HCT116 (cell line): Measurements from ENCODE around the gene BABAM2. TPM values are rescaled to one million over a fixed set of nuclear protein-coding genes. Genes with fewer than 3 reads are reported as not detected.

Source experiments
- ATAC-seq: fragments of 200-7000 bp; cut with Tn5 transposase; 2 replicates; pipeline ENCODE4 v1.9.1; 2020; ENCODE audit warnings: mild to moderate bottlenecking, moderate library complexity
- BruUV-seq: library from RNA; stranded (reverse); fragments of 400-500 nt; replicated peaks from 2 replicates; lab custom pipeline; 2021; lab: Mats Ljungman, UMichigan
- CTCF ChIA-PET: fragments of 300-600 bp; sonication (Branson Sonifier 250); formaldehyde crosslinking; loops from one replicate; lab custom pipeline; 2021; ENCODE audit warnings: antibody characterized with exemption; lab: Charles Lee
- POLR2A ChIA-PET: fragments of 300-600, 350-600 bp; sonication (Branson Sonifier 250); formaldehyde crosslinking; loops from one replicate; lab custom pipeline; 2021; ENCODE audit warnings: antibody characterized with exemption; lab: Charles Lee
- RAD21 ChIA-PET, 2 experiments: fragments of 300-600 bp; sonication (Branson Sonifier 250); formaldehyde crosslinking; loops; one replicate each; lab custom pipeline; 2023; ENCODE audit warnings: low total read pairs in 2 of 2; ENCODE audit not compliant: uncharacterized antibody in 2 of 2, unreplicated experiment in 2 of 2, low non-redundant PET in 1 of 2; lab: Charles Lee
- DNase-seq: peaks from one replicate; pipeline ENCODE4 v3.0.0-alpha.2; 2010; ENCODE audit warnings: low read depth, low spot score
- H2AFZ ChIP-seq: fragments of 200-600 bp; shearing (Covaris generic), sonication (generic); 2 replicates; pipeline ENCODE4 v1.6.1; 2017; ENCODE audit warnings: low read depth, mixed run types, mixed read lengths, antibody characterized with exemption, low read length; ENCODE audit not compliant: poor library complexity, severe bottlenecking
- H3K27ac ChIP-seq: 2 replicates; pipeline ENCODE4 v1.5.1; 2012; ENCODE audit warnings: low read depth, low read length
- H3K27me3 ChIP-seq: fragments of 200-600 bp; sonication (generic); 2 replicates; pipeline ENCODE4 v1.6.1; 2016; ENCODE audit warnings: mixed run types, low read length, mixed read lengths; ENCODE audit not compliant: insufficient read depth
- H3K36me3 ChIP-seq, 2 experiments: fragments of 200-500 bp in 1 of 2; fragments of 200-600 bp in 1 of 2; sonication (Bioruptor generic) in 1 of 2; sonication (generic) in 1 of 2; 2 replicates each; pipeline versions ENCODE4 v1.5.1 to v1.6.1; 2014 to 2016; ENCODE audit warnings: low read length in 2 of 2, inconsistent platforms in 1 of 2, mixed read lengths in 1 of 2, mixed run types in 1 of 2; ENCODE audit not compliant: insufficient read depth in 2 of 2, control insufficient read depth in 1 of 2
- H3K4me1 ChIP-seq, 2 experiments: fragments of 200-600 bp in 1 of 2; sonication (generic) in 1 of 2; 2 replicates each; pipeline versions ENCODE4 v1.5.1 to v1.6.1; 2012 to 2017; ENCODE audit warnings: low read length in 2 of 2, inconsistent platforms in 1 of 2, mild to moderate bottlenecking in 1 of 2, mixed read lengths in 1 of 2, mixed run types in 1 of 2, moderate library complexity in 1 of 2; ENCODE audit not compliant: insufficient read depth in 2 of 2, control insufficient read depth in 1 of 2
- H3K4me2 ChIP-seq: fragments of 200-600 bp; sonication (generic); 2 replicates; pipeline ENCODE4 v1.6.1; 2017; ENCODE audit warnings: mixed run types, low read length, mixed read lengths
- H3K4me3 ChIP-seq, 2 experiments: fragments of 200-600 bp in 1 of 2; sonication (generic) in 1 of 2; replicated peaks in 1 of 2; 2 replicates each; pipeline ENCODE4 v1.5.1; 2011 to 2016; ENCODE audit warnings: low read length in 2 of 2, control low read depth in 1 of 2, low read depth in 1 of 2, mild to moderate bottlenecking in 1 of 2, mixed read lengths in 1 of 2, mixed run types in 1 of 2
- H3K79me2 ChIP-seq: fragments of 200-600 bp; sonication (generic); 2 replicates; pipeline ENCODE4 v1.6.1; 2017; ENCODE audit warnings: mild to moderate bottlenecking, mixed run types, low read length, moderate library complexity, mixed read lengths; ENCODE audit not compliant: insufficient read depth
- H3K9ac ChIP-seq: fragments of 200-600 bp; sonication (generic); 2 replicates; pipeline ENCODE4 v1.6.1; 2016; ENCODE audit warnings: low read length, mixed read lengths
- H3K9me2 ChIP-seq: fragments of 200-600 bp; sonication (generic), shearing (Covaris generic); 2 replicates; pipeline ENCODE4 v1.6.1; 2017; ENCODE audit warnings: mixed run types, mild to moderate bottlenecking, moderate library complexity; ENCODE audit not compliant: insufficient read depth
- H3K9me3 ChIP-seq, 2 experiments: fragments of 200-500 bp in 1 of 2; fragments of 200-600 bp in 1 of 2; sonication (Bioruptor generic) in 1 of 2; sonication (generic) in 1 of 2; 2 replicates each; pipeline ENCODE4 v1.6.1; 2014 to 2017; ENCODE audit warnings: low read length in 2 of 2, mixed read lengths in 2 of 2, inconsistent platforms in 1 of 2, low read depth in 1 of 2, mild to moderate bottlenecking in 1 of 2, mixed run types in 1 of 2, moderate library complexity in 1 of 2; ENCODE audit not compliant: control insufficient read depth in 1 of 2, insufficient read depth in 1 of 2
- H4K20me1 ChIP-seq: fragments of 200-600 bp; sonication (generic), shearing (Covaris generic); 2 replicates; pipeline ENCODE4 v1.6.1; 2017; ENCODE audit warnings: mixed run types, mild to moderate bottlenecking, moderate library complexity; ENCODE audit not compliant: insufficient read depth
- ATF3 ChIP-seq: IDR thresholded peaks from 2 replicates; pipeline ENCODE4 v1.6.1; 2012
- CEBPB ChIP-seq: IDR thresholded peaks from 2 replicates; pipeline ENCODE4 v1.6.1; 2012; ENCODE audit warnings: low read depth
- EGR1 ChIP-seq: IDR thresholded peaks from 2 replicates; pipeline ENCODE4 v1.6.1; 2012; ENCODE audit warnings: low read depth
- ELF1 ChIP-seq: IDR thresholded peaks from 2 replicates; pipeline ENCODE4 v1.6.1; 2012; ENCODE audit warnings: low read depth, borderline replicate concordance
- EZH2 ChIP-seq: fragments of 200-600 bp; sonication (generic); IDR thresholded peaks from 2 replicates; pipeline ENCODE4 v1.6.1; 2017; ENCODE audit warnings: antibody characterized with exemption, mixed run types
- EZH2phosphoT487 ChIP-seq: fragments of 200-600 bp; IDR thresholded peaks from 2 replicates; pipeline ENCODE4 v1.6.1; 2018; ENCODE audit warnings: antibody characterized with exemption, borderline replicate concordance
- FOSL1 ChIP-seq: IDR thresholded peaks from 2 replicates; pipeline ENCODE4 v1.6.1; 2012; ENCODE audit warnings: low read depth
- JUND ChIP-seq: IDR thresholded peaks from 2 replicates; pipeline ENCODE4 v1.6.1; 2012
- POLR2A ChIP-seq: IDR thresholded peaks from 2 replicates; pipeline ENCODE4 v1.7.0; 2011; ENCODE audit warnings: borderline replicate concordance; ENCODE audit not compliant: insufficient read depth, insufficient read length; ENCODE audit errors: extremely low read depth
- POLR2AphosphoS5 ChIP-seq: IDR thresholded peaks from 2 replicates; pipeline ENCODE4 v1.6.1; 2011; ENCODE audit warnings: mild to moderate bottlenecking, low read depth, low read length, moderate library complexity
- RAD21 ChIP-seq: IDR thresholded peaks from 2 replicates; pipeline ENCODE4 v1.6.1; 2012; ENCODE audit warnings: low read depth, mild to moderate bottlenecking
- REST ChIP-seq: IDR thresholded peaks from 2 replicates; pipeline ENCODE4 v1.6.1; 2012; ENCODE audit warnings: low read depth
- SIN3A ChIP-seq: IDR thresholded peaks from 2 replicates; pipeline ENCODE4 v1.6.1; 2012; ENCODE audit warnings: low read depth
- SP1 ChIP-seq: IDR thresholded peaks from 2 replicates; pipeline ENCODE4 v1.6.1; 2012; ENCODE audit warnings: low read depth
- SRF ChIP-seq: IDR thresholded peaks from 2 replicates; pipeline ENCODE4 v1.6.1; 2012; ENCODE audit warnings: low read depth
- TCF7L2 ChIP-seq: IDR thresholded peaks from 2 replicates; pipeline ENCODE4 v1.7.0; 2011; ENCODE audit warnings: borderline replicate concordance, inconsistent platforms; ENCODE audit not compliant: insufficient read depth, insufficient read length; ENCODE audit errors: extremely low read depth
- YY1 ChIP-seq: IDR thresholded peaks from 2 replicates; pipeline ENCODE4 v1.6.1; 2011; ENCODE audit warnings: low read length, low read depth, moderate library complexity, mild to moderate bottlenecking; ENCODE audit not compliant: insufficient replicate concordance; ENCODE audit errors: extremely low read depth
- ZBTB33 ChIP-seq: IDR thresholded peaks from 2 replicates; pipeline ENCODE4 v1.6.1; 2011; ENCODE audit warnings: mild to moderate bottlenecking, low read length, moderate library complexity; ENCODE audit not compliant: insufficient replicate concordance; ENCODE audit errors: extremely low read depth
- ZNF274 ChIP-seq: fragments of 200-500 bp; sonication (Bioruptor generic); IDR thresholded peaks from 2 replicates; pipeline ENCODE4 v1.6.1; 2014; ENCODE audit warnings: mild to moderate bottlenecking, low read depth, low read length, inconsistent platforms
- intact Hi-C: fragments of 100-400 bp; cut with micrococcal nuclease; formaldehyde crosslinking; loops from 2 replicates; pipeline ENCODE4 v1.10.0; 2022
- total RNA-seq: library from RNA; stranded (reverse); gene quantifications from one replicate; pipeline ENCODE4 v1.2.1, GENCODE V29; 2021; ENCODE audit not compliant: unreplicated experiment

The BABAM2 gene
- total RNA-seq, 1 experiment from 2014 or later: 23.8 TPM

GRCh38 chr2:28188436-28188835, 297.9 kb downstream of the BABAM2 start:
- Histone ChIP-seq H3K27me3 (no peaks in the 10 kb centered on the region), H4K20me1 (no peaks in the 10 kb centered on the region), H3K27ac (no peak overlapping the region), H3K36me3 (no peaks in the 10 kb centered on the region), H2AFZ (no peak overlapping the region), H3K4me3 (no peak overlapping the region), H3K4me1 (no peaks in the 10 kb centered on the region), H3K9me3 (no peaks in the 10 kb centered on the region), H3K4me2 (no peak overlapping the region), H3K9me2 (no peaks in the 10 kb centered on the region), H3K9ac (no peak overlapping the region)
- no peak for ATAC-seq
- BruUV-seq: no TSS peak
- ChIA-PET POLR2A (no interaction called here), RAD21 (no interaction called here)
- no peak for TF ChIP-seq RAD21
- no peak for TF ChIP-seq JUND
- no peak for TF ChIP-seq TCF7L2
- TF ChIP-seq FOSL1: no peak
- no peak for TF ChIP-seq YY1
- TF ChIP-seq EZH2: no peak
- no peak for TF ChIP-seq POLR2AphosphoS5
- TF ChIP-seq ZNF274: no peak
- TF ChIP-seq REST: no peak
- TF ChIP-seq CEBPB: no peak
- TF ChIP-seq SIN3A: no peak
- no peak for TF ChIP-seq POLR2A
- TF ChIP-seq SRF: no peak
- TF ChIP-seq EGR1: no peak
- TF ChIP-seq ELF1: no peak
- no peak for TF ChIP-seq ATF3
- TF ChIP-seq ZBTB33: no peak
- no peak for TF ChIP-seq SP1
- TF ChIP-seq EZH2phosphoT487: no peak
- TF ChIP-seq, all 23 proteins: peak for 0
- CTCF ChIA-PET: no interaction called here
- no peak for DNase-seq
- intact Hi-C loops: no loop called here
- H3K79me2 ChIP-seq: no peaks in the 10 kb centered on the region
